IPS-18c (cell line): ENCODE results near the gene H3-3A.

Experiments
- H3K4me3 ChIP-seq: 2 replicates; pipeline ENCODE4 v1.7.0; 2013; ENCODE audit warnings: low read depth, mild to moderate bottlenecking, low read length, moderate library complexity; ENCODE audit not compliant: insufficient read depth
- H3K9me3 ChIP-seq: one replicate; pipeline ENCODE4 v1.6.1; 2013; ENCODE audit warnings: mild to moderate bottlenecking, low read length, moderate library complexity; ENCODE audit not compliant: control insufficient read depth, insufficient read depth

The H3-3A gene

DNA sequence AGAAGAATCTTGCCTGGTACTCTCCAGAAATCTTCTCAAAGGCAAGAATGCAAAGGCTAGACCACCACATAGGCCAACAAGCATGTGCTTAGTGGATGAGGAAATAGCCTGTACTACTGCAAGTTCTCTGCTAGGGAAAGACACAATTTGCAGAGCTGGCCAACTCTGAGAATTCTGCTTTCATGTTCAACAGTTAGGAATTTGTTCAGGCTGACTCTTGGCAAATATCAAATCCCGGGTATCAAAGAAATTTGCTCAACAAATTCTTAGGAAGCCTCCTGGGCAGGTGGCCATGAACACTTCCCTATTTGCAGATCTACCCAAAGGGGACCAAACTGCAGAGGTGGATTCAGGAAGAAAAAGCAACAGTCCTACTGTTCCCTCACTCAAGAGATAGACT is 15.0 kb upstream of the H3-3A start:
- H3K9me3 ChIP-seq = no peaks in the 10 kb centered on the region

DNA sequence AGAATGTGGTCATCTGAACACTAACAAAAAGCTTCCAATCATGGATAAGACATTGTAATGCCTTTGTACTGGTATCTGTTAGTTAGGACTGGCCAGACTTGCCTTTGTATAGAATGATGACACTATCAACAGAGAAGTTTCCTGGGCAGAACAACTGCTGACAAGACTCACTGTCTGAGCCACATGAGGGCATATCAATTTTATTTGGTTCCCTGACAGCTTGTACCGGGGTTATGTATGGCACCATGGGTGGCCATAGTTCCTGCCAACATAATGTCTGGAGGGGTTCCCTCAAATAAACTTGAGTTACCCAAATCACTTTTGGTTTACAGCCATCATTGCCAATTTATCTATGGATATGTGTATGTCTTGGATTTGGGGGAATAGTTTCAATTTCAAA is 13.6 kb upstream of the H3-3A start:
- no peak overlapping the region for H3K4me3 ChIP-seq
- no peaks in the 10 kb centered on the region for H3K9me3 ChIP-seq

More for the DNA sequence above, 15.0 kb upstream of the H3-3A start:
- H3K4me3 ChIP-seq = no peak overlapping the region

DNA sequence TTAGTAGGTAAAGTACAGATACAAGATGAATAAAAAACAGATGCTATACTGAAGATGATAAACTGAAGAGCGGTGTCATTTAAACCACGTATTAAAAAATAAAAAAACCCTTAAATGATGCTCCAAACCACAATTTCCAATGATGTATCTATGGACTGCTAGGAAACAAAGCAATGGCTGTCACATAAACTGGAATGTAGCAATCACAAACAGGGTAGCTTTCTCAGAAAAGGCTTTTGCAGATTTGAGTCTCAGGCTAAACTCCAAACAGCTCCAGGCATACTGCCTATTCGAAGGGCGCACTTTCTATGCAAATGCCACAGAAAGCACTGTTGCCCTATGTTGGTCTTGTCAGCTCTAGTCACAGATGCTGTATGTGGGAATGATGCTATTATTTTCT is 12.4 kb upstream of the H3-3A start:
- H3K4me3 ChIP-seq = no peak overlapping the region
- no peaks in the 10 kb centered on the region for H3K9me3 ChIP-seq

DNA sequence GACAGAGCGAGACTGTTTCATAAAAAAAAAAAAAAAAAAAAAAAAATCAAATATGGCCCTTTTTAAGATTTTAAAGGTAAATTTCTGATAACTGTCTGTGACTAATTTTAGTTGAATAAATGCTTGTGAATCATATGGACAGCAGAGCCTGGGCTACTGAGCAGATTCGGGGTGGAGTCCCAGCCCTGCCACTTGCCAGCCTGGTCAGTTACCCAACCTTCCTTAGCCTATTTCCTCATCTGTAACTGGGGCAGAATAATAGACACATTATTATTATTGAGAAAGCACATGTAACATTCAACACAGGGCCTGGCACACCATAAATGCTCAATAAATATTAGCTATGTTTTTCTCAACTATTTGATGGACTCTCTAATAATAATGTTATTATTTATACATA is 11.2 kb upstream of the H3-3A start:
- H3K4me3 ChIP-seq = no peak overlapping the region
- H3K9me3 ChIP-seq = no peaks in the 10 kb centered on the region

DNA sequence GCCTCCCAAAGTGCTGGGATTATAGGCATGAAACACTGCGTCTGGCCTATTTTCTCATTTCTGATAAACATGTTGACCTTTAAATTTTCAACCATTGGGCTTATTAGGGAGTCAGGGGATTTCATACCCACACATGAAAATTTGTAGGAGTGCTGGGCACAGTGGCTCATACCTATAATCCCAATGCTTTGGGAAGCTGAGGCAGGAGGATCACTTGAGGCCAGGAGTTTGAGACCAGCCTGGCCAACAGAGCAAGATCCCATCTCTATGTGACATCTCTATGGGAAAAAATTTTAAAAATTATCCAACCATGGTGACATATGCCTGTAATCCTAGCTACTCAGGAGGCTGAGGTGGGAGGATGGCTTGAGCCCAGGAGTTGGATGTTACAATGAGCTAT is 10.5 kb upstream of the H3-3A start:
- H3K4me3 ChIP-seq = no peak overlapping the region
- no peaks in the 10 kb centered on the region for H3K9me3 ChIP-seq

DNA sequence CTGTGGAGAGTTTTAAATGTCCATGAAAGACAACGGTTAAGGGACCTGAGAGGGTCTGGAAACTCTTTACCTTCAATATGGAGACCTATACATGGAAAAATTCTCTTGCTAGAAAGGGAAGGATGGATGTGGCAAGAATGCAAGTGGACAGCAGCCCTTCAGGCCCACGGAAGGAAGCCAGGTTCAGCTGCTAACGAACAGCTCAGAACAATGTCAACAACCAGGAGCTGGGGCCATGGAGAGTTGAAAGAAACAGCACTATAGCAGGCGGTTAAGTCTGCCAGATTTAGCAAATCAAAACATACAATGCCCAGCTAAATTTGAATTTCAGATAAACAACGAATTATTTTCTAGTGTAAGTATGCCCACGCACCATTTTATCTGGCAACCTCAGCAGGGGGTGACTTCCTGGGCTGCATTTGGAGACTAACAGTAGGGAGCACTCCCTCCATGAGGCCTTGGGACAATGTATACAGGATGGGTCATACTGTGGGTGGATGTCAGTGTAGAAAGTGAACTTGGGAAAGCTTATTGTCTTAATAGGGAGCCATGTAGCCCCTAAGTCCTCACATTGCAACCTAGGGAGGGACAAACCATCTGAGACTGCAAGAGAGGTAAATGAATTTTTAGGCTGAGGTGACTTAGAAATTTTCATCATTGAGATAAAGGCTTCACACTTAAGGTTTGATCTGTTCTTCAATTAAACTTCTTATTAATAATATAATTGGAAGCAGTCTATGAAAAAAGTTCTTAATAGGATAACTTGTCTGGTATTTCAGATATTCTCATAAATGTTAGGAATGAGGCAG is 7.8 kb upstream of the H3-3A start:
- Histone ChIP-seq H3K4me3 (no peak overlapping the region), H3K9me3 (no peaks in the 10 kb centered on the region)

DNA sequence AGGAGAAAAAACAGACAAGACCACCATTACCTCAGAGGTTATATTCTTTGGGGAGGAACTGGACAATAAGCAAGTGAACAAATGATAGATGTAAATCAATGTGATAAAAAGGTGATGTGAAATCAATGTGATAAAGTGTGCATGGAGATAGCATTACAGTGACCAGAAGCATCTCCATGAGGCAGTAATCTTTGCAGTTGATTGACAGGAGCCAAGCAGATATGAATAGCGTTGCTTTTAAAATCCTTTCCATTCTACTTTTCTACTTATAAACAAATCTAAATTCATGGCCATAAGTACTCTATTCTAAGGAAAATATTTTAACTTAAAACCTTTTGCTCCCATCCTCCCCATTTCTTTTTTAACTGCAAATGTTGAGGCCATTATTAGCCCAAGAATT is 2.8 kb upstream of the H3-3A start:
- Histone ChIP-seq H3K9me3 (no peaks in the 10 kb centered on the region), H3K4me3 (no peak overlapping the region)

DNA sequence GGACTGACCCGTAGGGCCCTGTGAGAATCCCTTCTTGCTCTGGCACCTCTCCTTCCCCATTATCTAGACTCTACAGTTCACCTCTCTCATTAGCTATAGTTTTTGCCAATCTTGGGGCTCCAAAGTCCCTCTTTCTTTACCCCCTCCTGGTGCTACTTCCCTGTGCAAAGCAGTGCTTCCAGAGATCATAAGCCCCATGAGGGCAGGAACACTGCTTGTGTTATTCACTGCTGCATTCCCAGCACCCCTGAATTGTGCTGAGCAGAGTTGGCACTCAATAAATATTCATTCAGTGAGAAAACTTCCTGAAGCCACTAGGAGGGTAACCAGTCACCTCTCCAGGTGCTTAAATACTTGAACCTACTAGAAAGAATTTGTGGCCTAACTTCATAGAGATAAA is 2.1 kb upstream of the H3-3A start:
- H3K4me3 ChIP-seq = no peak overlapping the region
- H3K9me3 ChIP-seq = no peaks in the 10 kb centered on the region

DNA sequence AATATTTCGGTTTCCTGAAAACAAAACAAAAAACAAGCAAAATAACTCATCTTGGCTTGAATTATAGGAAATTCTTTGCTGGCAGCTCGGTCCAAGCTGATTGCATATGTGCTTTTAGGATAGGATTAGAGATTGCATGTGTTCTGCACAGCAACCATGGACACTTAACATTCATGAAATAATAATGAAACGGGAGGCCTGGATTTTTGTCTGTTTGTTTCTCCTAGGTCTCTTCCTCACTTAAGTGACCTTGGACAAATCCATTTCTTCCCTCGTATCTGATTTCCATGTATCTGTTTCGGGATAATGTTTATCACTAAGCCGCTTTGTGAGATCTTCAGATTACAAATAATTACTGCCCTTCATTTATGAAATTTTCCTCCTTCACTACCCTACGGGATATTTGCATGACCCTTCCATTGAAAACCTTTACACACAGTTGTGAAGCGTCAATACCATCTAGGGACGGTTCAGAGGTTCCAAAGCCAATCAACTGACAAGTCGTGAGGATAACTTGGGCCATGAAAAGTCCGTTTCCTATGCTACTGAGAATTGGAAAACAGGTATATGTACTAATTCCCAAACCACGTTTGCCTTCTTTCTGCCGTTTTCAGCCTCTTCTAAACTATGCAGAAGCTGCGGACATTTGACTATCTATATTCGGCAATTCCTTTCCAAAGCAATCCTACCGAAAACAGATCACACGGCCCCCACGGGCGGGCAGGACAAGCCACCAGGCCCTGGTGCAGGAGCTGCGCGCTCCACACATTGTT is 1.3 kb upstream of the H3-3A start:
- H3K4me3 ChIP-seq = peak overlapping the region; percentile 90
- no peaks in the 10 kb centered on the region for H3K9me3 ChIP-seq

DNA sequence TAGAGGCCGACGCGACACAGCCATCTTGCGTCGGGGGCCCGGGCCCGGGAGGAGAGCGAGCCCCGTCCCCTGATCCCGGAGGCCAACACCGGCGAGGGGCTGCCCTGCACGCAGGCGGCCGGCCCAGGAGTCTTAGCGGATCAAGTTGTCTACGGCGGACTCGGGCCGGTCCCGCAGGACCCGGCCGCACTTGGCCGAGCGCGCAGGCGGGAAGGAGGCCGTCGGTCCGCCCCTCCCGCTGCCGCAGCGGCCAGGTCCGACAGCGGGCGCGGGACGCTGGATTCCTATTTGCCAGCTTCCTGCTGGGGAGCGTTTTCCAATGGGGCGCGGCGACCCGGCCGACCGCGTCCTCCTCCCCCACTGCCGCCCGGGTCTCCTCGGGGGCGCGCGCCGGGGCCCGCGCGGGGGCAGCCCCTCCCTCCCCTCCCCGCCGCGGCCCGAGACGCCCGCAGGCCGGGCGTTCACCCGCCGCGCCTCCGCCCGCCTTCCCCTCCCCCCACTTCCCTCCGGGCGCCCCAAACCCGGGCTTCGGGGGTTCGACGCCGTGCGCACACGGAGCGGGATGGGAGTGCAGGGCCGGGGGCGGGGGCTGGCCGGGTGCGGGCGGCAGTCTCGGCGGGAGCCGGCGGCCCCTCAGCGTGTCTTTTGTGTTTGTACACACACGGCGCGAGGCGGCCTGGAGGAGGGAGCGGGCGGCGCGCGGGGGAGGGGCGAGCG is 517 bp upstream of the H3-3A start:
- H3K9me3 ChIP-seq = no peaks in the 10 kb centered on the region

DNA sequence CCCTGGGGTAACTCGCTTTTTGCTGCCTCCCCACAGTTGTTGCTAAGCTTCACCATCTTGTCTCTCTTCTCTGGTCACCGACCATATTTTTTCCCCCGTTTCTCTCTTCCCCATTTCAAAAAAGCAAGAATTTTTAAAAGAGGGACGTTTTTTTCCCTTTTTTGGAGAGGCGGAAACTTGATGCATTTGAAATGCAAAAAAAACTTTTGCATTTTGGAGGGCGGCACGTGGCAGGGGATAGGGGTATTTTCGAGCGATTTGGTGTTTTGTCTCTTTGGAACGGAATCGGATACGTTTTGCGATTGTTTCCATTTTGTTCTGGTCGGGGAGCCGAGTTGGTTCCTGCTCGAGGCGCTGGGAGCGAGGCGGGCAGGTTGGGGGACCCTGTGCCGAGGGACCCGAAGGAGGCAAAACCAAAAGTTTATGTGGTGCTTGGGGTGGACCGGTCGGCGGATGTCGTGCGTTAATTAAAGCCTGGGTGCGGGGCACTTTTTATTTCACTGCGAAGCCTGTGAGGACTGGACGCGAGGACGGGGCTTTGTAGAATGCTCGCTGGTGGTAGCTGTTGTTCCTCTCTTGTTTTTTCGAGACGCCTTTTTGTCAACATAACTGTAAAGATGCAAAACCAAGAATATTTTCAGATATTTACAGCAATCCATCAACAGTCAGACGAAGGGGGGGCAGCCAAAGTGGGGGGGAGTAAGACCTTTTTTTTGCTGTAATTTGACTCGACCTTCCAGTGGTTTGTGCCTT is 884 bp downstream of the H3-3A start:
- H3K4me3 ChIP-seq = peak overlapping the region; percentile 92
- H3K9me3 ChIP-seq = no peaks in the 10 kb centered on the region

More for the DNA sequence above, 517 bp upstream of the H3-3A start:
- H3K4me3 ChIP-seq = peak overlapping the region; percentile 90

DNA sequence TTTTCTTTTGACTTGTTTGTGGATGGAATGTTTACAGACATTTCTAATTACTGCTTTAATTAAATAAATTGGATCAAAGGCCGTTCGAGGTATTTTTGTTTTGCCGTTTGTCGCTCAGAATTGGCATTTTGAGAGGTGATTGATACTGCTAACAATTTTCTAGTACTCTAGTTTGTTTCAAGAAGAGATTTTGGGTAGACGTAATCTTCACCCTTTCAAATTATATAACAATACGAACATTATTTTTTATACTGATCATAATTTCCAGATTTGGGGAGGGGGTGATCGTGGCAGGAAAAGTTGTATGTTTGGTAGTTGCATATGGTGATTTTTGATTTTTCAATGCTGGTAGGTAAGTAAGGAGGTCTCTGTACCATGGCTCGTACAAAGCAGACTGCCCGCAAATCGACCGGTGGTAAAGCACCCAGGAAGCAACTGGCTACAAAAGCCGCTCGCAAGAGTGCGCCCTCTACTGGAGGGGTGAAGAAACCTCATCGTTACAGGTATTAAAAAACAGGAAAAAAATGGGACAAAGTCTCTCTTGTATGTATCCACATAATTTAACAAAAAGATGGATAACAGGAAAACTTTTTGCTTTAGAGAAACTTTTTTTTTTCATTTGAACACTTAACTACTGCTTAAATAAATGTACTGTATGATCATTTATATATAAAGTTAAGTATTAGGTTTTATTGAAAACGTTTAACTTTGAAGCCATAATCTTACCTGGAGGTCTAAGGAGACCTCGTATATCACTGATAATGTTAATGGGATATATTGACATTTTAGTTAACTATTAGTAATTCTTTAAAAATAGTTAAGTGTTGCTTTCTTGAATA is 1.7 kb downstream of the H3-3A start:
- peak overlapping the region; percentile 92 for H3K4me3 ChIP-seq
- no peaks in the 10 kb centered on the region for H3K9me3 ChIP-seq

DNA sequence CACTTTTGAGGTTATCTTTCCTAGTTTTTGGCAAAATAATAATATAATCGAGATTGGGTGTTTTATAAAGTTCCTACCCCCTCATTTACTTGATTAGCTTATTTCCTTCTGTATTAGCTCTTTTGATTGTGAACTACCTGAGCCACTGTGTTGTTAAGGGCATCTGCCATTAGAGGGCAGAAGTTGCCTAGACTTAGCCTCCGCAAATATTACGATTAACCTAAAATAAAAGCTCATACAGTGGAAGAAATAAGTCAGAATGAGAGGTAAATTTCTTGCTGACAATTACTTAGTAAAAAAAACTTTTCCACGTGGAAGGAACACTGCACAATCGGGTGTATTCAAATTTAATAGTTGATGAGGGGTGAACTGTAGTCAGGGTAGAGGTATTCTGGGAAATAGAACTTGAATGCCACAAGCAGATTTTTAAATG is 2.3 kb downstream of the H3-3A start:
- H3K9me3 ChIP-seq = no peaks in the 10 kb centered on the region
- peak overlapping the region; percentile 92; the same call in 1 of the 2 replicates for H3K4me3 ChIP-seq

DNA sequence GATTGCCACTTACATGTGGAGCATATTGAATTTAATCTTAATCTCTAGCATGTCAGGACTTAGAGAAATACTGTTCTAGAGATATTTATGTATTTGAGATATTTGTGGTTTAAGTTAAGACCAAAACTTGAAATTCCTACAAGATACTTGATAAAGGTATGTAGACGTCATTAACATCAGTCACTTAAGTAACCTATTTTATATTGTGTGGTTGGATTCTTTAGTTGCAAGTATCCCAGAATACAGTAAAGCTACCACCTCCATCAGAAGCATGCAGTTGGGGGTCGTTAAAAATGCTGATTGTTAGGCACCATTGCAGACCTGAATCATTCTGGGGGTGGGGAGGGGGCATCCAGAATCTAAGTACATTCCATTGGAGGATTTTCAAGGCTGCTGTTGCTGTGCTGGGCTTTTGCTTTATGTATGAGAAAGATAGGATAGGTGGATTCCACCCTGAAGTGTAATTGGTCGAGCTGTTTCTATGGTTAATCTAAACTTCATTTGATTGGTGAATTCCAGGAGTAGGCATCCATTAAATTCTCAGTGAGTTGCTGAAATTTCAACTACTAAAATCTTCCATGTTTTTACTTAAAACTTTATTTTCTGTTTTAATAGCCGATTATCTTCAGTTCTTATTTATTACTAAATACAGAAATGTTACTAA is 4.0 kb downstream of the H3-3A start:
- H3K4me3 ChIP-seq = no peak overlapping the region
- H3K9me3 ChIP-seq = no peaks in the 10 kb centered on the region

DNA sequence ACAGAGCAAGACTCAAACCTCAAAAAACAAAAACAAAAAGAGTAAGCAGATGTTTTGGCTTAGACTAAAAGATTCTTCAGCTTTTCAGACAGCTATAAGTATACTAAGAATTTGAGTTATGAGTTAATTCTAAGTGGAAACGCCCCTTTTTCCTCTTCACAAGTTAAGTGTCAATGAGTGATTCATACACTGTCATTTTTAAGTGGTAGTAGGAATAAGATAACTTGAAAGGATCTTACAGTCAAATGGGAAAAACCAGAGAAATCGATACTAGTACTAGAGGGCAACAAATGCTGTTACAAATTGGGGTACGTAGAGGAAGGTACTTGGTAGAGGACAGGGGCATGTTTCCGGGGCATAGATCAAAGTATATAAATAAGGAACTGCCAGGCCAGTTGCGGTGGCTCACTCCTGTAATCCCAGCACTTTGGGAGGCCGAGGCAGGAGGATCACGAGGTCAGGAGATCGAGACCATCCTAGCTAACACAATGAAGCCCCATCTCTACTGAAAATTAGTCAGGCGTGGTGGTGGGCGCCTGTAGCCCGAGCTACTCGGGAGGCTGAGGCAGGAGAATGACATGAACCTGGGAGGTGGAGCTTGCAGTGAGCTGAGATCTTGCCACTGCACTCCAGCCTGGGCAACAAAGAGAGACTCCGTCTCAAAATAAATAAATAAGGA is 7.4 kb downstream of the H3-3A start:
- Histone ChIP-seq H3K4me3 (no peak overlapping the region), H3K9me3 (no peaks in the 10 kb centered on the region)
